ENCODE measurements around the gene RPAP2.
"Not testable (repeated sequence)": the region's sequence is repeated elsewhere in the genome, so short reads cannot be mapped to it uniquely, and the experiment has no call there.

RPAP2 gene

GRCh38 chr1:92356956-92357355, 58.1 kb downstream of the RPAP2 start:
- peaks cover 0 to 15% of the 10 kb centered on the region in 2 donors for H3K9me3 ChIP-seq (replicated peaks in 1 of 2; ENCODE audit: control insufficient read depth in 2 of 2, insufficient read depth in 1 of 2, low read depth in 1 of 2, low read length in 2 of 2)
- H3K18ac ChIP-seq (ENCODE audit: low read length), result no peak overlapping the region
- DNase-seq (ENCODE audit: low spot score), result no peak
- H3K27ac ChIP-seq (replicated peaks; ENCODE audit: low read length), result no peak overlapping the region
- no peak overlapping the region for H3K23ac ChIP-seq (ENCODE audit: low read depth, low read length, poor library complexity)
- H3K4me2 ChIP-seq (ENCODE audit: insufficient read depth, low read length, poor library complexity, severe bottlenecking), result no peak overlapping the region
- H2BK15ac ChIP-seq (ENCODE audit: low read length), result no peak overlapping the region
- H3K9ac ChIP-seq (ENCODE audit: low read depth, low read length, poor library complexity), result no peak overlapping the region
- no peaks in the 10 kb centered on the region for H3K27me3 ChIP-seq (ENCODE audit: control insufficient read depth in 3 of 3, insufficient read depth in 3 of 3, low read depth in 1 of 3, low read length in 3 of 3)
- no peak overlapping the region for H4K91ac ChIP-seq (ENCODE audit: low read depth, low read length, poor library complexity)
- H2AFZ ChIP-seq (ENCODE audit: low read length), result no peak overlapping the region
- no peak overlapping the region for H3K4ac ChIP-seq (ENCODE audit: low read length)
- H2AK5ac ChIP-seq (ENCODE audit: low read depth, low read length), result no peak overlapping the region
- no peak overlapping the region for H2BK12ac ChIP-seq (ENCODE audit: low read length)
- no peak overlapping the region for H2BK5ac ChIP-seq (ENCODE audit: low read length)
- no peak overlapping the region for H3K4me3 ChIP-seq (ENCODE audit: low read length in 2 of 2)
- peaks cover 4 to 77% of the 10 kb centered on the region in 2 donors for H3K36me3 ChIP-seq (replicated peaks in 1 of 2; ENCODE audit: control insufficient read depth in 2 of 2, insufficient read depth in 2 of 2, low read length in 2 of 2)
- no peaks in the 10 kb centered on the region for H3K4me1 ChIP-seq (ENCODE audit: control insufficient read depth in 2 of 2, insufficient read depth in 1 of 2, low read depth in 1 of 2, low read length in 2 of 2)
- no peak overlapping the region for H3K14ac ChIP-seq (ENCODE audit: low read length)
- H2BK120ac ChIP-seq (ENCODE audit: low read depth, low read length), result no peak overlapping the region
- no peaks in the 10 kb centered on the region for H3K79me1 ChIP-seq (ENCODE audit: low read depth, low read length)
- H4K8ac ChIP-seq (ENCODE audit: low read depth, low read length), result no peak overlapping the region

GRCh38 chr1:92359382-92359781, 60.5 kb downstream of the RPAP2 start:
- H4K91ac ChIP-seq (ENCODE audit: low read depth, low read length, poor library complexity); H3K27ac ChIP-seq (replicated peaks; ENCODE audit: low read length); DNase-seq (ENCODE audit: low spot score); H3K4me1 ChIP-seq (ENCODE audit: control insufficient read depth in 2 of 2, insufficient read depth in 1 of 2, low read depth in 1 of 2, low read length in 2 of 2); H3K14ac ChIP-seq (ENCODE audit: low read length); H3K4me2 ChIP-seq (ENCODE audit: insufficient read depth, low read length, poor library complexity, severe bottlenecking); H2BK12ac ChIP-seq (ENCODE audit: low read length); H2BK5ac ChIP-seq (ENCODE audit: low read length); H3K23ac ChIP-seq (ENCODE audit: low read depth, low read length, poor library complexity); H3K18ac ChIP-seq (ENCODE audit: low read length); H4K8ac ChIP-seq (ENCODE audit: low read depth, low read length); H3K4me3 ChIP-seq (ENCODE audit: low read length in 2 of 2); H2BK15ac ChIP-seq (ENCODE audit: low read length); H3K27me3 ChIP-seq (ENCODE audit: control insufficient read depth in 3 of 3, insufficient read depth in 3 of 3, low read depth in 1 of 3, low read length in 3 of 3); H3K9ac ChIP-seq (ENCODE audit: low read depth, low read length, poor library complexity); H2BK120ac ChIP-seq (ENCODE audit: low read depth, low read length); H2AFZ ChIP-seq (ENCODE audit: low read length); H2AK5ac ChIP-seq (ENCODE audit: low read depth, low read length); H3K79me1 ChIP-seq (ENCODE audit: low read depth, low read length); H3K4ac ChIP-seq (ENCODE audit: low read length); H3K9me3 ChIP-seq (replicated peaks in 1 of 2; ENCODE audit: control insufficient read depth in 2 of 2, insufficient read depth in 1 of 2, low read depth in 1 of 2, low read length in 2 of 2): not testable (repeated sequence)
- WGBS, 2 donors (ENCODE audit: extremely low coverage in 2 of 2, insufficient read length in 2 of 2, insufficient replicate concordance in 1 of 2), result no CpG with 5 or more reads among the region's 10 CpGs
- peaks cover 2 to 56% of the 10 kb centered on the region in 2 donors for H3K36me3 ChIP-seq (replicated peaks in 1 of 2; ENCODE audit: control insufficient read depth in 2 of 2, insufficient read depth in 2 of 2, low read length in 2 of 2)

GRCh38 chr1:92359986-92360385, 61.1 kb downstream of the RPAP2 start:
- Histone ChIP-seq H3K4me3 (ENCODE audit: low read length in 2 of 2) (no peak overlapping the region), H3K18ac (ENCODE audit: low read length) (no peak overlapping the region), H3K23ac (ENCODE audit: low read depth, low read length, poor library complexity) (no peak overlapping the region), H2BK5ac (ENCODE audit: low read length) (no peak overlapping the region), H2BK12ac (ENCODE audit: low read length) (no peak overlapping the region), H3K9ac (ENCODE audit: low read depth, low read length, poor library complexity) (no peak overlapping the region), H3K14ac (ENCODE audit: low read length) (no peak overlapping the region), H3K36me3 (replicated peaks in 1 of 2; ENCODE audit: control insufficient read depth in 2 of 2, insufficient read depth in 2 of 2, low read length in 2 of 2) (peaks cover 2 to 55% of the 10 kb centered on the region in 2 donors), H2AFZ (ENCODE audit: low read length) (no peak overlapping the region), H3K27ac (replicated peaks; ENCODE audit: low read length) (no peak overlapping the region), H3K27me3 (ENCODE audit: control insufficient read depth in 3 of 3, insufficient read depth in 3 of 3, low read depth in 1 of 3, low read length in 3 of 3) (no peaks in the 10 kb centered on the region), H4K8ac (ENCODE audit: low read depth, low read length) (no peak overlapping the region), H2BK120ac (ENCODE audit: low read depth, low read length) (no peak overlapping the region), H3K4ac (ENCODE audit: low read length) (no peak overlapping the region), H4K91ac (ENCODE audit: low read depth, low read length, poor library complexity) (no peak overlapping the region), H3K9me3 (replicated peaks in 1 of 2; ENCODE audit: control insufficient read depth in 2 of 2, insufficient read depth in 1 of 2, low read depth in 1 of 2, low read length in 2 of 2) (no peaks in the 10 kb centered on the region), H3K4me1 (ENCODE audit: control insufficient read depth in 2 of 2, insufficient read depth in 1 of 2, low read depth in 1 of 2, low read length in 2 of 2) (no peaks in the 10 kb centered on the region), H2BK15ac (ENCODE audit: low read length) (no peak overlapping the region), H3K4me2 (ENCODE audit: insufficient read depth, low read length, poor library complexity, severe bottlenecking) (no peak overlapping the region), H3K79me1 (ENCODE audit: low read depth, low read length) (no peaks in the 10 kb centered on the region), H2AK5ac (ENCODE audit: low read depth, low read length) (no peak overlapping the region)
- no peak for DNase-seq (ENCODE audit: low spot score)
- no CpG with 5 or more reads among the region's 2 CpGs for WGBS, 2 donors (ENCODE audit: extremely low coverage in 2 of 2, insufficient read length in 2 of 2, insufficient replicate concordance in 1 of 2)

- no peak overlapping the region for H3K4ac ChIP-seq (ENCODE audit: low read length)
- H2BK120ac ChIP-seq (ENCODE audit: low read depth, low read length), result no peak overlapping the region
- no peak overlapping the region for H3K14ac ChIP-seq (ENCODE audit: low read length)
- H2BK15ac ChIP-seq (ENCODE audit: low read length), result no peak overlapping the region
- no peak overlapping the region for H2BK5ac ChIP-seq (ENCODE audit: low read length)
- H4K91ac ChIP-seq (ENCODE audit: low read depth, low read length, poor library complexity), result no peak overlapping the region
- no peaks in the 10 kb centered on the region for H3K27me3 ChIP-seq (ENCODE audit: control insufficient read depth in 3 of 3, insufficient read depth in 3 of 3, low read depth in 1 of 3, low read length in 3 of 3)
- no peak overlapping the region for H3K27ac ChIP-seq (replicated peaks; ENCODE audit: low read length)
- H2BK12ac ChIP-seq (ENCODE audit: low read length), result no peak overlapping the region
- no peak for DNase-seq (ENCODE audit: low spot score)
- H2AFZ ChIP-seq (ENCODE audit: low read length), result no peak overlapping the region
- H3K4me1 ChIP-seq (ENCODE audit: control insufficient read depth in 2 of 2, insufficient read depth in 1 of 2, low read depth in 1 of 2, low read length in 2 of 2), result no peaks in the 10 kb centered on the region
- no peaks in the 10 kb centered on the region for H3K79me1 ChIP-seq (ENCODE audit: low read depth, low read length)
- H3K4me2 ChIP-seq (ENCODE audit: insufficient read depth, low read length, poor library complexity, severe bottlenecking), result no peak overlapping the region
- no CpG with 5 or more reads among the region's 3 CpGs for WGBS, 2 donors (ENCODE audit: extremely low coverage in 2 of 2, insufficient read length in 2 of 2, insufficient replicate concordance in 1 of 2)
- no peak overlapping the region for H3K23ac ChIP-seq (ENCODE audit: low read depth, low read length, poor library complexity)
- H4K8ac ChIP-seq (ENCODE audit: low read depth, low read length), result no peak overlapping the region
- no peak overlapping the region for H3K9ac ChIP-seq (ENCODE audit: low read depth, low read length, poor library complexity)
- H2AK5ac ChIP-seq (ENCODE audit: low read depth, low read length), result no peak overlapping the region
- H3K9me3 ChIP-seq (replicated peaks in 1 of 2; ENCODE audit: control insufficient read depth in 2 of 2, insufficient read depth in 1 of 2, low read depth in 1 of 2, low read length in 2 of 2), result no peaks in the 10 kb centered on the region
- H3K18ac ChIP-seq (ENCODE audit: low read length), result no peak overlapping the region
- H3K36me3 ChIP-seq (replicated peaks in 1 of 2; ENCODE audit: control insufficient read depth in 2 of 2, insufficient read depth in 2 of 2, low read length in 2 of 2), result peaks cover 2 to 48% of the 10 kb centered on the region in 2 donors
- H3K4me3 ChIP-seq (ENCODE audit: low read length in 2 of 2), result no peak overlapping the region
These were observed 64.1 kb downstream of the RPAP2 start for GRCh38 chr1:92362970-92363369.

All from neuronal stem cell (in vitro differentiated cells).